Neural progenitor cell (in vitro differentiated cells): ENCODE measurements around the gene ZNF628. TPM values are rescaled to one million over a fixed set of nuclear protein-coding genes. Genes with fewer than 3 reads are reported as not detected.
A peak's percentile ranks its signal among the peaks of the same experiment; 100 is the strongest.

Experiments
- DNase-seq: peaks from one replicate; pipeline ENCODE4 v3.0.0-alpha.2; 2016; ENCODE audit warnings: low spot score
- H2AFZ ChIP-seq: fragments of 200-600 bp; sonication (generic); replicated peaks from 2 replicates; pipeline ENCODE4 v1.6.1; 2016; ENCODE audit warnings: antibody characterized with exemption
- H3F3A ChIP-seq: fragments of 200-600 bp; sonication (generic); 2 replicates; pipeline ENCODE4 v1.6.1; 2016; ENCODE audit warnings: antibody characterized with exemption, low read depth
- H3K27ac ChIP-seq: fragments of 200-600 bp; sonication (generic); 2 replicates; pipeline ENCODE4 v1.5.1; 2016; ENCODE audit warnings: mild to moderate bottlenecking
- H3K27me3 ChIP-seq: fragments of 200-600 bp; sonication (generic); 2 replicates; pipeline ENCODE4 v1.6.1; 2016; ENCODE audit warnings: mild to moderate bottlenecking, moderate library complexity
- H3K36me3 ChIP-seq: fragments of 200-600 bp; sonication (generic); 2 replicates; pipeline ENCODE4 v1.5.1; 2016
- H3K4me1 ChIP-seq: fragments of 200-600 bp; sonication (generic); 2 replicates; pipeline ENCODE4 v1.6.1; 2016; ENCODE audit warnings: mixed run types
- H3K4me2 ChIP-seq: fragments of 200-600 bp; sonication (generic); 2 replicates; pipeline ENCODE4 v1.6.1; 2016
- H3K4me3 ChIP-seq: fragments of 200-600 bp; sonication (generic); 2 replicates; pipeline ENCODE4 v1.5.1; 2016
- H3K79me2 ChIP-seq: fragments of 200-600 bp; sonication (generic); 2 replicates; pipeline ENCODE4 v1.6.1; 2016; ENCODE audit warnings: low read depth
- H3K9ac ChIP-seq: fragments of 200-600 bp; sonication (generic); 2 replicates; pipeline ENCODE4 v1.6.1; 2016
- H3K9me3 ChIP-seq: fragments of 200-600 bp; sonication (generic); 2 replicates; pipeline ENCODE4 v1.5.1; 2016; ENCODE audit warnings: low read depth
- H4K20me1 ChIP-seq: fragments of 200-600 bp; sonication (generic); 2 replicates; pipeline ENCODE4 v1.6.1; 2016; ENCODE audit warnings: low read depth
- H3K27ac Mint-ChIP-seq: 3 replicates; pipeline ENCODE4 v1.8.0; 2021; ENCODE audit warnings: mixed read lengths
- H3K27me3 Mint-ChIP-seq: 2 replicates; pipeline ENCODE4 v1.8.0; 2022; ENCODE audit warnings: low read depth, mild to moderate bottlenecking, inconsistent platforms, moderate library complexity, mixed read lengths; ENCODE audit not compliant: insufficient read depth
- H3K36me3 Mint-ChIP-seq: 3 replicates; pipeline ENCODE4 v1.8.0; 2021; ENCODE audit warnings: mixed read lengths
- H3K4me1 Mint-ChIP-seq: 3 replicates; pipeline ENCODE4 v1.8.0; 2021; ENCODE audit warnings: mixed read lengths
- H3K4me3 Mint-ChIP-seq: 3 replicates; pipeline ENCODE4 v1.8.0; 2021; ENCODE audit warnings: mild to moderate bottlenecking, moderate library complexity, mixed read lengths
- H3K9me3 Mint-ChIP-seq: 3 replicates; pipeline ENCODE4 v1.8.0; 2020; ENCODE audit warnings: mixed read lengths
- CTCF ChIP-seq: fragments of 200-600 bp; sonication (generic); IDR thresholded peaks from 2 replicates; pipeline ENCODE4 v1.5.1; 2017; ENCODE audit warnings: antibody characterized with exemption, mild to moderate bottlenecking
- EZH2 ChIP-seq: fragments of 200-600 bp; sonication (generic); IDR thresholded peaks from 2 replicates; pipeline ENCODE4 v1.6.1; 2017; ENCODE audit warnings: antibody characterized with exemption, mild to moderate bottlenecking, moderate library complexity
- EZH2phosphoT487 ChIP-seq: fragments of 200-600 bp; sonication (generic); IDR thresholded peaks from 2 replicates; pipeline ENCODE4 v1.6.1; 2017; ENCODE audit warnings: antibody characterized with exemption
- total RNA-seq: library from RNA; depleted of rRNA; stranded (reverse); fragments of >200 nt; gene quantifications from 2 replicates; pipeline ENCODE4 v1.2.3, GENCODE V29; 2015; ENCODE audit warnings: low replicate concordance

ZNF628 gene
- total RNA-seq, 1 donor from 2014 or later: not detected

DNA sequence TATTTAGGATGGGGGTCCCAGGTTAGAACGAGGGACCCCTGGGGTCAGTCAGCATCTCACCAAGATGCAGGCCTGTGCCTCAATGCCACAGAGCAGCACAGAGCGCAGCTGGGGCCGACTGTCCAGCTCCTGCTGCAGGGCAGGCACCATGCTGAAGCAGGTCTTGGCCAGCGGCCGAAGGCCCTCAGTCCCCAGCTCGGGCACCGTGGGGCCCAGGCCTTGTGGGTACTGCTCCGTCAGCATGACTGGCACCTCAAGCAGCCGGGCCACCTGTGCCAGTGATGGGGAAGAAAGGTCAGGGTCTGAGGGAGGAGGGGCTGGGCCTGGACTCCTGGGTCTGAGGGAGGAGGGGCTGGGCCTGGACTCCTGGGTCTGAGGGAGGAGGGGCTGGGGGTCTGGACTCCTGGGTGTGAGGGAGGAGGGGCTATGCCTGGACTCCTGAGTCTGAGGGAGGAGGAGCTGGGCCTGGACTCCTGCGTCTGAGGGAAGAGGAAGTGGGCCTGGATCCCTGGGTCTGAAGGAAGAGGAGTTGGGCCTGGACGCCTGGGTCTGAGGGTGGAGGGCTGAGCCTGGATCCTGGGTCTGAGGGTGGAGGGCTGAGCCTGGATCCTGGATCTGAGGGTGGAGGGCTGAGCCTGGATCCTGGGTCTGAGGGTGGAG lies 20.7 kb upstream of the ZNF628 start:
- Histone ChIP-seq H3K36me3 (no peaks in the 10 kb centered on the region), H3F3A (peaks cover 25% of the 10 kb centered on the region), H2AFZ (no peak overlapping the region), H3K27me3 (peaks cover 27% of the 10 kb centered on the region), H4K20me1 (peaks cover 20% of the 10 kb centered on the region), H3K27ac (no peak overlapping the region), H3K4me1 (peaks cover 23% of the 10 kb centered on the region), H3K79me2 (no peaks in the 10 kb centered on the region), H3K9ac (no peak overlapping the region), H3K4me3 (no peak overlapping the region), H3K4me2 (no peak overlapping the region), H3K9me3 (no peaks in the 10 kb centered on the region)
- Mint-ChIP-seq H3K36me3 (no peaks in the 10 kb centered on the region), H3K9me3 (no peaks in the 10 kb centered on the region), H3K27ac (no peak overlapping the region), H3K4me3 (no peak overlapping the region), H3K27me3 (peaks cover 19% of the 10 kb centered on the region), H3K4me1 (peaks cover 36% of the 10 kb centered on the region)
- no peak for DNase-seq
- no peak for TF ChIP-seq EZH2phosphoT487
- TF ChIP-seq EZH2: no peak
- no peak for TF ChIP-seq CTCF

DNA sequence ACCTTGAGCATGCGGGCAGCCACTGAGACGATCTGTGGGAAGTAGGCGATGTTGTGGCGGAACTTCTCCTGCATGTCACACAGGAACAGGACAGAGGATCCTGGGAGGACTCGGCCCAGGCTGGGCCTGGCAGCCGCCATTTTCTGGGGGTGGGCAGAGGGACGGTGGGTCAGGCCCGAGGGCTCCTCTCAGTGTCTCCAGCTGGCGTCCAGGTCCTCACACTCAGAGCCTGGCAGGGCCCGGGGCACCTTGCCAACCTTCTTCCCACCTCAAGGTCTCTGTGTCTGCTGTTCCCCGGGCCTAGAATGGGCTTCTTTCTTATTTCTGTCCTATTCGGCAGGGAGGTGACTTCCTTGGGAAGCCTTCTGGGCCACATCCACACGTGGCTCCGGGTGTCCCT lies 20.1 kb upstream of the ZNF628 start:
- Mint-ChIP-seq H3K4me1 (peaks cover 39% of the 10 kb centered on the region), H3K4me3 (no peak overlapping the region), H3K36me3 (no peaks in the 10 kb centered on the region), H3K27me3 (peaks cover 14% of the 10 kb centered on the region), H3K27ac (no peak overlapping the region), H3K9me3 (no peaks in the 10 kb centered on the region)
- TF ChIP-seq EZH2 (no peak), EZH2phosphoT487 (no peak), CTCF (no peak)
- Histone ChIP-seq H3K9ac (no peak overlapping the region), H3K9me3 (no peaks in the 10 kb centered on the region), H3K79me2 (no peaks in the 10 kb centered on the region), H2AFZ (no peak overlapping the region), H3K27me3 (peaks cover 21% of the 10 kb centered on the region), H4K20me1 (peaks cover 20% of the 10 kb centered on the region), H3K4me2 (no peak overlapping the region), H3K4me1 (peaks cover 23% of the 10 kb centered on the region), H3F3A (peaks cover 30% of the 10 kb centered on the region), H3K4me3 (no peak overlapping the region), H3K36me3 (no peaks in the 10 kb centered on the region), H3K27ac (no peak overlapping the region)
- DNase-seq: no peak

GRCh38 chr19:55457683-55458457 lies 18.5 kb upstream of the ZNF628 start:
- H3K9ac ChIP-seq: no peak overlapping the region
- peak overlapping the region; percentile 67 for H3K4me3 Mint-ChIP-seq
- TF ChIP-seq EZH2 (no peak), EZH2phosphoT487 (no peak), CTCF (no peak)
- no peak overlapping the region for H3K27ac ChIP-seq
- no peak overlapping the region for H3K4me3 ChIP-seq
- DNase-seq: no peak
- H3K9me3 Mint-ChIP-seq: no peaks in the 10 kb centered on the region
- H3K36me3 Mint-ChIP-seq: no peaks in the 10 kb centered on the region
- H3K79me2 ChIP-seq: no peaks in the 10 kb centered on the region
- H4K20me1 ChIP-seq: peaks cover 10% of the 10 kb centered on the region
- peaks cover 41% of the 10 kb centered on the region for H3K4me1 Mint-ChIP-seq
- no peak overlapping the region for H2AFZ ChIP-seq
- no peaks in the 10 kb centered on the region for H3K9me3 ChIP-seq
- H3K27me3 Mint-ChIP-seq: peaks cover 12% of the 10 kb centered on the region
- H3F3A ChIP-seq: peaks cover 39% of the 10 kb centered on the region
- H3K36me3 ChIP-seq: no peaks in the 10 kb centered on the region
- peaks cover 12% of the 10 kb centered on the region for H3K4me1 ChIP-seq
- H3K4me2 ChIP-seq: no peak overlapping the region
- H3K27ac Mint-ChIP-seq: no peak overlapping the region
- peaks cover 6% of the 10 kb centered on the region for H3K27me3 ChIP-seq
